ENCODE results near the gene KCNT2. TPM values are rescaled to one million over a fixed set of nuclear protein-coding genes. Genes with fewer than 3 reads are reported as not detected.

KCNT2 gene
- total RNA-seq, 1 donor from 2014 or later: not detected

DNA sequence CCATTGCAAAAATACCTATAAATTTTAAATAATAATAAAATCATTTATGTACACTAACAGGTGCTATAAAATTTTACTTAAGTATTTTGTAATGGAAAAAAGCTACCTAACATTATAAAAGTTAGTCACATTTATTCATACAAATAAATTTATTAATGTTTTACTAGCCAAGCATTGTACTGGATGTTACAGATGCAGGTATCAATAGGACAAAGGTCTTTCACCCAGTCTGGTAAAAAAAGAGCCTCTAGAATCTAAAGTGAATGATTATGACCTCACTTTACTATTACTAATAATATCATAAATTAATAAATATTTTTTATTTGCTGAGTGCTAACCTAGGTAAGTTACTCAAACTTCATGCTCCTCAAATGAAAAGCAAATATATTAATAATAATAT is 170.6 kb downstream of the KCNT2 start:
- Mint-ChIP-seq H3K4me3 (no peak overlapping the region), H3K36me3 (ENCODE audit: low read depth) (no peaks in the 10 kb centered on the region), H3K27me3 (no peaks in the 10 kb centered on the region), H3K4me1 (no peaks in the 10 kb centered on the region), H3K27ac (no peak overlapping the region), H3K9me3 (no peaks in the 10 kb centered on the region)
- ATAC-seq (ENCODE audit: low read depth) (no peak), DNase-seq (no peak)
- ChIA-PET CTCF (no interaction called here), POLR2A (no interaction called here)
- intact Hi-C loops (cut with micrococcal nuclease): no loop called here
- TF ChIP-seq, protein P1, sequence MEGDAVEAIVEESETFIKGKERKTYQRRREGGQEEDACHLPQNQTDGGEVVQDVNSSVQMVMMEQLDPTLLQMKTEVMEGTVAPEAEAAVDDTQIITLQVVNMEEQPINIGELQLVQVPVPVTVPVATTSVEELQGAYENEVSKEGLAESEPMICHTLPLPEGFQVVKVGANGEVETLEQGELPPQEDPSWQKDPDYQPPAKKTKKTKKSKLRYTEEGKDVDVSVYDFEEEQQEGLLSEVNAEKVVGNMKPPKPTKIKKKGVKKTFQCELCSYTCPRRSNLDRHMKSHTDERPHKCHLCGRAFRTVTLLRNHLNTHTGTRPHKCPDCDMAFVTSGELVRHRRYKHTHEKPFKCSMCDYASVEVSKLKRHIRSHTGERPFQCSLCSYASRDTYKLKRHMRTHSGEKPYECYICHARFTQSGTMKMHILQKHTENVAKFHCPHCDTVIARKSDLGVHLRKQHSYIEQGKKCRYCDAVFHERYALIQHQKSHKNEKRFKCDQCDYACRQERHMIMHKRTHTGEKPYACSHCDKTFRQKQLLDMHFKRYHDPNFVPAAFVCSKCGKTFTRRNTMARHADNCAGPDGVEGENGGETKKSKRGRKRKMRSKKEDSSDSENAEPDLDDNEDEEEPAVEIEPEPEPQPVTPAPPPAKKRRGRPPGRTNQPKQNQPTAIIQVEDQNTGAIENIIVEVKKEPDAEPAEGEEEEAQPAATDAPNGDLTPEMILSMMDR (IDR thresholded peaks at IDR 0.05): no peak

DNA sequence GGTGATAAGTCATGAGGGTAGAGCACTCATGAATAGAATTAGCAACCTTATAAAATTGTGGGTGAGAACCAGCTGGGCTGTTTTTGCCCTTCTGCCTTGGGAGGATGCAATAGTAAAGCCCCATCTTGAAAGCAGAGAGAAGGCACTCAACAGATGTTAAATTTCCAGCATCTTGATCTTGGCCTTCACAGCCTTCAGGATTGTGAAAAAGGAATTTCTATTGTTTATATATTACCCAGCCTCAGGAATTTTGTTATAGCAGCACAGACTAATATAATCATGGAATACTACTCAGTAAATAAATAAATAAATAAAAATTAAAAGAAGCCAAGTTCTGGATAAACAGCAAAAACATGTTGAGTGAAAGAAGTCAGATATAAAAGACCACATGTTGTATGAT is 175.2 kb downstream of the KCNT2 start:
- no peaks in the 10 kb centered on the region for H3K9me3 Mint-ChIP-seq
- intact Hi-C loops (cut with micrococcal nuclease): no loop called here
- no peaks in the 10 kb centered on the region for H3K27me3 Mint-ChIP-seq
- no peak overlapping the region for H3K27ac Mint-ChIP-seq
- TF ChIP-seq, protein P1 (IDR thresholded peaks at IDR 0.05): no peak
- no peak for DNase-seq
- H3K36me3 Mint-ChIP-seq (ENCODE audit: low read depth): no peaks in the 10 kb centered on the region
- ChIA-PET CTCF (no interaction called here), POLR2A (no interaction called here)
- H3K4me3 Mint-ChIP-seq: no peak overlapping the region
- no peaks in the 10 kb centered on the region for H3K4me1 Mint-ChIP-seq
- no peak for ATAC-seq (ENCODE audit: low read depth)

DNA sequence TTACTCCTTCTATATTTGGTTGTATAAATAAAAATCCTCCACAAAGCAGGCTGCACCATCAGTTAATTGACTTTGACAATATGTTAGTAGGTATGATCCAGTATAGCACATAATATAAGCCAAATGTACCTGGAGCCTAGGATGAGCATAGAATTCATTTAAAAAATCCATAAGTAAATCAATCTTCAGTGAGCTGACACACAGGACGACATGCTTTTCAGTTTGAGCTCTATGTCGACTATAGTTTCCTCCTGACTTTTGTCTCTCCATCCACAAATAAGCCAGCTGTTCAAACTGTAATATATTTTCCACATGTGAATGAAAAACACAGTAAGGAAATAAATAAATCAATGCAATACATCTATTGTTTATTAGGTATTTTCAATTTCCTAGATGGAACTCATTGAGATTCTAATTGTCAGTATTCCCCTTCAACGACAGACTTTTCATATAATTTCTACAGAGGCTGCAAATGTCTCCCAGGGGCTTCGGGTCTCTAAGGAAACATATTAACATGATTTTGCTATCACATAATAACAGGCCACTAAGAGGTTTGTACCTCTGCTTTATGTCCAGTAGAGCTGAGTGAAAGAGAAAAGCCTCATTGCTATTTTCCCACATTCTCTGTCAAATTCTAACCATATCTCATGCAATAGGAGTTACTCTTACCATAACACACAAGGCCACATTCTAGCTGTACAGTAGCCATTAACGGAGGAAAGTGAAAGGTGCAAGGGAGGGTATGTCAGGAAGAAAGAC is 180.1 kb downstream of the KCNT2 start:
- Mint-ChIP-seq H3K27ac (no peak overlapping the region), H3K36me3 (ENCODE audit: low read depth) (no peaks in the 10 kb centered on the region), H3K4me1 (no peaks in the 10 kb centered on the region), H3K27me3 (no peaks in the 10 kb centered on the region), H3K4me3 (no peak overlapping the region), H3K9me3 (no peaks in the 10 kb centered on the region)
- intact Hi-C loops (cut with micrococcal nuclease): no loop called here
- ChIA-PET POLR2A (no interaction called here), CTCF (no interaction called here)
- ATAC-seq (ENCODE audit: low read depth) (no peak), DNase-seq (no peak)
- TF ChIP-seq, protein P1 (IDR thresholded peaks at IDR 0.05): no peak

DNA sequence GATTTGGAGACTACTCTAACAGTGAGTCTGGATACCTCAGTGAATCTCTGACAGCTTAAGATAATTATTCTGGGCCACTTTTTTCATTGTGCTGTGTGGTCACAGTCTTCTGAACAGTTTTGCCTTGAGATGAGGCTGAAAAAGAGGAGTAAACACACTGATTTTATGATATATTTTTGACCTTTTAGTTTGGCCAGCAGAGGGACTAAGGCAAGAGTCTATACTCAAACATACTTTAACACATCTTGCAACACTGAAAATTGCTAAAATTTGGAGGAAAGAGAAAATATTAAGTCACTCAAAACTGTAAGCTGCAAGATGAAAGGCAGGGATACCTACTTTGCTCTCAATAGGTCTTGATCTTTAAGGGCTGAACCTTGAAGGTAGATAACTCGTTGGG is 182.7 kb downstream of the KCNT2 start:
- ChIA-PET CTCF (no interaction called here), POLR2A (no interaction called here)
- no peak for ATAC-seq (ENCODE audit: low read depth)
- Mint-ChIP-seq H3K27ac (no peak overlapping the region), H3K4me3 (no peak overlapping the region), H3K9me3 (no peaks in the 10 kb centered on the region), H3K36me3 (ENCODE audit: low read depth) (no peaks in the 10 kb centered on the region), H3K27me3 (no peaks in the 10 kb centered on the region), H3K4me1 (no peaks in the 10 kb centered on the region)
- intact Hi-C loops (cut with micrococcal nuclease): no loop called here
- no peak for DNase-seq
- TF ChIP-seq, protein P1 (IDR thresholded peaks at IDR 0.05): no peak

DNA sequence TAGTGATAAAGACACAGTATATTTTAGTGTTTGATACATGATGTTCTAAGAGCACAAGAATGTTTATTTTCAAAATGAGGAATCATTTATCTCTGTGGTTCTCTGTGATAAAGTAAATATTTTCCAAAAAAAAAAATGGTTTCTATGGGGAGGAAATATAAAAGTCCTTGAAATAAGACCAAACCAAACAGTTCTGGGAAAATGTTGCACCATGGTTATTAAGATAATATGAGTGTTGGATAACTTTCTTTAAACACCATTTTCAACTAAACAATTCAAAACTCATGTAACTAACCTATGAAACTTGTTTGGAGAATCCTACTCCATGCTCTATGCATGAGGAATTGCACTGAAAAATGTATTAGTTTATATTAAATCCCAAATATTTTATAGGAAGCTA is 184.6 kb downstream of the KCNT2 start:
- CTCF ChIA-PET: no interaction called here
- ATAC-seq (ENCODE audit: low read depth): no peak
- Mint-ChIP-seq H3K27ac (no peak overlapping the region), H3K27me3 (no peaks in the 10 kb centered on the region), H3K4me3 (no peak overlapping the region), H3K4me1 (no peaks in the 10 kb centered on the region), H3K9me3 (peaks cover 3% of the 10 kb centered on the region), H3K36me3 (ENCODE audit: low read depth) (no peaks in the 10 kb centered on the region)
- intact Hi-C loops (cut with micrococcal nuclease): no loop called here
- TF ChIP-seq, protein P1 (IDR thresholded peaks at IDR 0.05): no peak
- POLR2A ChIA-PET: no interaction called here
- no peak for DNase-seq

Measured in activated B cell treated with CpG ODN at 0.5 μM for 24 hours (primary cell).